Cardiac septum (tissue), 1 donor: ENCODE data around the gene FKBP8. TPM values are rescaled to one million over a fixed set of nuclear protein-coding genes. Genes with fewer than 3 reads are reported as not detected.
A peak's percentile ranks its signal among the peaks of the same experiment; 100 is the strongest.
"Not testable (repeated sequence)": the region's sequence is repeated elsewhere in the genome, so short reads cannot be mapped to it uniquely, and the experiment has no call there.

Source experiments
- DNase-seq: peaks from one replicate; pipeline ENCODE4 v3.0.0-alpha.2; 2020; ENCODE audit warnings: low spot score
- intact Hi-C: fragments of 100-400 bp; cut with DNase I; formaldehyde crosslinking; loops from one replicate; pipeline ENCODE4 v1.14.0; 2022
- long read RNA-seq: library from polyadenylated mRNA; unstranded; transcript quantifications from one replicate; pipeline ENCODE4 v2.0.0, GENCODE V29; 2021
- total RNA-seq: library from RNA; stranded (reverse); fragmentation: NEBNext Ultra II Directional; extraction: Animal tissue kit (Norgen Biotek cat#: 25700); gene quantifications from one replicate; pipeline ENCODE4 v1.2.1, GENCODE V29; 2021
- donor health status: DM: no; HTN: no; CAD: no.

The FKBP8 gene
- total RNA-seq, result 161 TPM
- long read RNA-seq, transcript FKBP8-201 (9 exons, 1,710 nt), result minor isoform, 200 of 500 reads
- long read RNA-seq, transcript FKBP8-206 (9 exons, 1,756 nt), result minor isoform, 5 of 500 reads
- long read RNA-seq, transcript FKBP8-213 (9 exons, 1,849 nt), result major isoform, 208 of 500 reads
- long read RNA-seq, partial matches to known transcripts, result 48 of 500 reads
- long read RNA-seq, other reads (novel, unspliced or antisense), result 36 of 500 reads

DNA sequence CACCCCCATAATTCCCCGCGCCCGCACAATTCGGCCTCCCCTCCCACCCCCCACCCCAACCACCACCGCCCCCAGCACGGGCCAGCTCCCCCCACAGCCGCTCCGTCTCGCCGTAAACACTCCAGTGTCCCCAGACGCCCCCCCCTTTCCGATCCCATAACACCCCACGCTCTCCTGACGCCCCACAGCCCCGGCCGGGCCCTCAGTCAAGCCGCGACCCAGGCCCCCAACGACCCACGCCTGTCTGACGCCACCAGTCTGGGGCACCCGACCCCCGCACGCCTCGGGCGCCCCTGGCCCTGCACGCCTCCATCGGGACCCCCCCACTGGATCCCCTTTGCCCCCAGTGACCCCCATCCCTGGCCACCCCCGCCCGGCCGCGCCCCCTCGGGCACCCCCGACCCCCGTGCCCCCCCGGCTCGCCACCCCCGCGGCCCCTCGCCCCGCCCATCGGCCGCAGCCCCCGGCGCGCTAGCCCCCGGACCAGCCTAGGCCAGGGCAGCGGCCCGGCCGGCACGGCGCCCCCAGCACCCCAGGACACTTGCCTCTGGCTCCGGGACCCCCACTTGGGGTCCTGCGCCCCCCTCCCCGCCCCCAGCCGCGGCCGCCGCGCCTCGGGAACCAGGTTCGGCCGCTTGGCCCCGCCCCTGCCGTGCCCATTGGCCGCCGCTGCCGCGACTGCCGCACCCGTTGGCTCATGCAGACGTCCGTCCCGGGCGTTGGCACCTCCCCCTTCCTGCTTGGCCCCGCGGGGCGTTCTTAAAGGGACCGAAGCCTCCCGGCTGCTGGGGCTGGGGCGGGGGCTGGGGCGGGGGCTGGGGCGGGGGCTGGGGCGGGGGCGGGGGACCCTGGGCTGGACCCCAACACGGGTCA is at the start of gene FKBP8:
Gene FKBP8 (minus strand): TSS at position 633 of the 873 bp plus-strand sequence. CDS start 1,603 bp downstream, outside the sequence.
- DNase-seq, result peak; percentile 97
- intact Hi-C loops, result no loop called here

DNA sequence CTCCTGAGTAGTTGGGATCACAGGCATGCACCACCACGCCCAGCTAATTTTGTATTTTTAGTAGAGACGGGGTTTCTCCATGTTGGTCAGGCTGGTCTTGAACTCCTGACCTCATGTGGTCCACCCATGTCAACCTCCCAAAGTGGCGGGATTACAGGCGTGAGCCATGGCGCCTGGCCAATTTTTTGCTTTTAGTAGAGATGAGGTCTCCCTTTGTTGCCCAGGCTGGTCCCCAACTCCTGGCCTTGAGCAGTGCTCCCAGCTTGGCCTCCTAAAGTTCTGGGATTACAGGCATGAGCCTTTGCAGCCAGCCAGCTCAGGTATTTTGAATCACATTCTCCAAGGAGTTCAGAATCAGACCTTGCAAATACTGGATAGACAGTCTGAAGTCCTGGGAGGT is 49.4 kb upstream of the FKBP8 start:
- DNase-seq, result not testable (repeated sequence)
- intact Hi-C loops, result loop anchor here (5.0 kb wide), 2 partner anchors 80 to 255 kb away; no protein-coding TSS in a partner anchor

DNA sequence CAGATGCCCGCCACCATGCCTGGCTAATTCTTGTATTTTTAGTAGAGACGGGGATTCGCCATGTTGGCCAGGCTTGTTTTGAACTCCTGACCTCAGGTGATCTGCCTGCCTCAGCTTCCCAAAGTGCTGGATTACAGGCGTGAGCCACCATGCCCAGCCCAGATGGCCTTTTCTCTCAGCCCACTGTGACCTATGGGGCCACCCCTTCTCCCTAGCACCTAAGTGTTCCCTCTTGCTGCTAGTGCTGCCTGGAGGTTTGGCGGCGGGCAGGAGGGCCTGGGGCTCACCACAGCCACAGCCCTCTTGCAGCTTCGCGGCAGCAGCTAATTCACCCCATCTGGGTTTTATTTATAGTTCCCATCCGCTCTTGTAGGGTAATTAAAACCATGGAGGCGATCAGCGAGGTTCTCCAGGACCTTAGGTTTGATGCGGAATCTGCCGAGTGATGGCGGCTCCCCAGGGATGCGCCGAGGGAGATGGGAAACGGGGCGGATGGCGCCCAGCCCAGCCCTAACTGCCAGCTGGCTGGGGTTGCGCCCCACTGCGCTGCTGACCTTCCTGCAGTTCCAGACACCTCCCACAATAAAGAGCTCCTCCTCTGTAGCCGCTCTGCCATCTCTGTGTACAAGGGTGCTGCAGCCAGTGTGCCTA is 48.5 kb upstream of the FKBP8 start:
- intact Hi-C loops, result loop anchor here (5.0 kb wide), 2 partner anchors 80 to 255 kb away; no protein-coding TSS in a partner anchor
- DNase-seq, result no peak

- no peak for DNase-seq
- intact Hi-C loops, result loop anchor here (5.0 kb wide), 2 partner anchors 82 to 257 kb away; no protein-coding TSS in a partner anchor
These were observed 47.2 kb upstream of the FKBP8 start for GRCh38 chr19:18590273-18591272.

- intact Hi-C loops, result loop anchor here (5.0 kb wide), 3 partner anchors 83 to 258 kb away; no protein-coding TSS in a partner anchor
- DNase-seq, result peak; percentile 78
These were observed 46.3 kb upstream of the FKBP8 start for GRCh38 chr19:18589380-18590272.

- intact Hi-C loops, result loop anchor here (5.0 kb wide), 1 partner anchor 121 kb away; no protein-coding TSS in a partner anchor
- DNase-seq, result peak; percentile 93
These were observed 45.4 kb upstream of the FKBP8 start, which contains the start of gene REX1BD for GRCh38 chr19:18588611-18589379. REX1BD (plus strand) TSS chr19:18588798; CDS start chr19:18588802, 4 bp downstream.

DNA sequence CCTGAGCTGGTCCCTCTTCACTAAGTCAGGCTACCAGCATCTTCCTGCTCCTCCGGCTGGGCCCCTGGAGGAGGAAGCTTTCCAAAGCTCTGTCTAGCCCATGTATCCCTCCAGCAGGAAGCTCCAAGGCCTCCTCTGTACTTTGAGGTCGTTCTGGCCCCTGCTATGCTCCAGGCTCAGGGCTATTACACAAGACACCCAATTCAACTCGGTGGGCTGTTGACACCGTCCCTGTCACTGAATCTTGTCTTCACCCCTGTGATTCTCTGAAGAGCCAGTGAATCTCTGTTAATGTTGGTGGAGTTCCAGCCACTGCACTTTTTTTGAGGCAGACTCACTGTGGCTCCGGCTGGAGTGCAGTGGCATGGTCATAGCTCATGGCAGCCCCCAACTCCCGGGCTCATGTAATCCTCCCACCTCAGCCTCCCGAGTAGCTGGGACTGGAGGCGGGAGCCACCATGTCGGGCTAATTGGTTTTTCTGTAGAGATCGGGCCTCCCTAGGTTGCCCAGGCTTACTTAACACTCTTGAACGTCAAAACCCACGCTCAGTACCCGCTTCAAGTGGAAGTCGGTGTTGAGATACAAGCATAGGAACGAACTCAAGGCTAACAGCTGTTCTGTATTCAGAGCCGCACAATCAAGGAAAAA is 44.7 kb upstream of the FKBP8 start:
- intact Hi-C loops, result loop anchor here (5.0 kb wide), 1 partner anchor 121 kb away; no protein-coding TSS in a partner anchor

DNA sequence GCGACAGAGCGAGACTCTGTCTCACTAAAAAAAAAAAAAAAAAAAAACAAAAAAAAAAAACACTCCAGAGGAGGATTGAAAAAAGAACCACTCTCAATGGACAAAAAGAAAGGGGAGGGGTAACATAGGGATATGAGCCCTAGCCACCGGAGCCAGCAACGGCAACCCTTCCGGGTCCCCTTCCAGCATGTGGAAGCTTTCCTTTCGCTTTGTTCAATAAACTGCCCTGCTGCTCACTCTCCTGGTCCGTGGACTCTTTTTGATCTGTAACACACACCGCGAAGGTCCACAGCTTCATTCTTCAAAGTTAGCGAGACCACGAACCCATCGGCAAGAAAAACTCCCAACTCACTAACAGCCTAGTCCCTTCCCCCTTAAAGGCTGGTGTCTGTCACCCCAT is 44.2 kb upstream of the FKBP8 start:
- no peak for DNase-seq
- intact Hi-C loops, result loop anchor here (5.0 kb wide), 1 partner anchor 120 kb away; no protein-coding TSS in a partner anchor

More for the DNA sequence above, 44.7 kb upstream of the FKBP8 start:
- DNase-seq, result no peak

- intact Hi-C loops, result loop anchor here (5.0 kb wide), 1 partner anchor 119 kb away; no protein-coding TSS in a partner anchor
- DNase-seq, result no peak
These were observed 42.9 kb upstream of the FKBP8 start for GRCh38 chr19:18586306-18586705.

GRCh38 chr19:18580311-18580710 is 36.9 kb upstream of the FKBP8 start:
- intact Hi-C loops, result no loop called here
- DNase-seq, result no peak

GRCh38 chr19:18577365-18577914 is 34.1 kb upstream of the FKBP8 start:
- DNase-seq, result no peak
- intact Hi-C loops, result no loop called here

DNA sequence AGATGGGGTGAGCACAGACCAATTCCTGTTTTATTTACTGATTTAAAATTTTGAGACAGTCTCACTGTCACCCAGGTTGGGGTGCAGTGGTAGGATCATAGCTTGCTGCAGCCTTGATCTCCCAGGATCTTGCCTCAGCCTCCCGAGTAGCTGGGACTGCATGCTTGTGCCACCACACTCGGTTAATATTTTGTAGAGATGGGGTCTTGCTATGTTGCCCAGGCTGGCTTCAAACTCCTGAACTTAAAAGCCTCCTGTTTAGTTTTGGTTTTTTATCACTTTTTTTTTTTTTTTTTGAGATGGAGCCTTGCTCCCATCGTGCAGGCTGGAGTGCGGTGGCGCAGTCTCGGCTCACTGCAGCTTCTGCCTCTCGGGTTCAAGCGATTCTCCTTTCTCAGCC is 33.0 kb upstream of the FKBP8 start:
- no peak for DNase-seq
- intact Hi-C loops, result no loop called here

GRCh38 chr19:18574691-18575291 is 31.4 kb upstream of the FKBP8 start:
- intact Hi-C loops, result loop anchor here (5.0 kb wide), 2 partner anchors 107 to 343 kb away; partner anchors contain the start of genes COPE and DDX49
- DNase-seq, result no peak

DNA sequence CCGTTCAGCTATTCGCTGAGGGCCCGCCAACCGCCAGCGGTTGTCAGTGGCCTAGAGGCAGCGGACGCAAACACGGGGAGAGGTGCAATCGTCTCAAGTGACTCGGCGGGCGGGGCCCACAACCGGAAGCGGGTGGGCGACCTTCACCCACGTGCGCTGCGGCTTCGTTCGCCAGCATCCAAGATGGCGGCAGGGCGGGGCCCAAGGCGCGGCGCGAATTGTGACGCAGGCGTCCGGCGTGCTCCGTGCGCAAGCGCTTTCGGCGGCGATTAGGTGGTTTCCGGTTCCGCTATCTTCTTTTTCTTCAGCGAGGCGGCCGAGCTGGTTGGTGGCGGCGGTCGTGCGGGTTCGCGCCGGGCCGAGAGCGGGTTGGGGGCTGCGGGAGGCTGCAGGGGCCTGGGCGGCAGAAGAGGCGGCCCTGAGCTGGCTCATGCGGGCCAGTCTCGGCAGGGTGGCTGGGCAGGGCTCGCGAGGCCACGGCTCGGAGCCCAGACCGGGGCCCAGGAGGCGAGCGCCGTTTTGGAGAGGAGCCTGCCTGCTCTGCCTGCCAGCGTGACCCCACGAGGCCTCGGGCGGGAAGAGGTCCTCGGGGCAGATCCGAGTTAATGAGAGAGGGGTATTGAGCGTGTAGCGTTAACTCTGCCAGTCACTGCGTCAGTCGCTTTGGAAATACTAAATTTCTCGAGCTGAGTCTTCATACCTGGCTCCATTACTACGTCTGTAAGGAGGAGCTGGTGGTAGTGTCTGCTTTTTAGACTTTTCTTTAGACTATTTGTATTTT is 28.4 kb upstream of the FKBP8 start, which contains the start of gene UBA52:
Gene UBA52 (plus strand): TSS at position 294 of the 781 bp plus-strand sequence. CDS start 1,444 bp downstream, outside the sequence.
- intact Hi-C loops, result loop anchor here (1.0 to 5.0 kb wide), 3 partner anchors 14 to 346 kb away; partner anchors contain the start of genes COPE, DDX49 and KXD1

More for the DNA sequence above, 28.4 kb upstream of the FKBP8 start, which contains the start of gene UBA52:
- DNase-seq, result peak; percentile 98
